HG03354 (cell line): ENCODE data around the gene TRAF5.
A peak's percentile ranks its signal among the peaks of the same experiment; 100 is the strongest.
"Not testable (repeated sequence)": the region's sequence is repeated elsewhere in the genome, so short reads cannot be mapped to it uniquely, and the experiment has no call there.

Source experiments
- ATAC-seq: cut with Tn5 transposase; IDR thresholded peaks from one replicate; pipeline ENCODE4 v1.9.1; 2021; ENCODE audit warnings: mild to moderate bottlenecking; ENCODE audit not compliant: unreplicated experiment, poor library complexity, severe bottlenecking

The TRAF5 gene

GRCh38 chr1:211326528-211327345, at the start of gene TRAF5:
TRAF5 (plus strand) TSS chr1:211326833; CDS start chr1:211353240, 26,407 bp downstream.
- peak; percentile 44 for ATAC-seq

- no peak for ATAC-seq
These were observed 47.3 kb upstream of the TRAF5 start for GRCh38 chr1:211279340-211279739.

DNA sequence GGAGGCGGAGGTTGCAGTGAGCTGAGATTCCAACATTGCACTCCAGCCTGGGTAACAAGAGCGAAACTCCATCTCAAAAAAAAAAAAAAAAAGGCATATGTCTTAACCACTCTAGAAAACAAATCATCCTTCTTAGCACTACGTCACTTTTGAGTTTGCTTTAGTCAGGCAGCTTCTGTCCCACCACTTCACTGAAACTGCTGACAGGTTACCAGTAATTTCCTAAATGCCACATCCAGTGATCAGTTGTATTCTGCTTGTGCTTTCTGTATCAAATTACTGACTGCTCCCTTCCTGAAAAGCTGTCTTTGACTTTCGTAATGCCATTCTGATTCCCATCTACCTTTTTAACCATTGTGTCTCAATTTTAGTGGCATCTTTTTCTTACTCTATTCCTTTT, 45.7 kb upstream of the TRAF5 start:
- ATAC-seq: no peak

DNA sequence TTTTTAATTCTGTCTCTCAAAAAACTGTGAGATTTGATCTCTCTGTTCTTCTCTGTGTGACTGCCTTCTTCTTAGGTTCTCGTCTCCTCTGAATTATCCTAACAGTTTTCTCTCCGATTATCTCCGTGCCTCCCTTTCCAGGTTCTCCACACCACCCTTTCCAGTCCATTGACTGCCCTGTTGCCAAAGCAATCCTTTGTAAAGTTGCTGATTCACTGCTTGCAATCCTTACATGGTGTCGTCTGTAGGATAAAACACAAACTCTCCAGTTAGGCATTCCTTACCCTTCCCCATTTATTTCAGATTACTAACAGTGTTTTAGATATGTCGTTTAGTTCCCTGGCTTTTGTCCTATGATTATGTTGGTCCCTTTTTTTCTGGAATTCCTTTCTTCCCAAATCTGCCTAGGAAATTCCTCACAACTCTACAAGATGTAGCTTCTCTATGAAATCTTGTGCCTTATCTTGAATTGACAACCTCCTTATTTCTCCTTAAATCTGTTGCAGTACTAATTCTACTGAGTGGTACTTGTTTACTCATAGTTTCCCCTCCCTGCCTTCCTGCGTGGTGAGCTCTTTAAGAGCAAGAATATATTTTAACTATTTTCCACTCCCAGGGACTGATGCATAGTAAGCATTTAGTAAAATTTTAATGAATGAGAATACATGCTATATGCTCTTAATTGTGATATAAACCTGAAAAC, 45.2 kb upstream of the TRAF5 start:
- no peak for ATAC-seq

- no peak for ATAC-seq
These were observed 44.6 kb upstream of the TRAF5 start for GRCh38 chr1:211282023-211282373.

GRCh38 chr1:211285196-211285595, 41.4 kb upstream of the TRAF5 start:
- ATAC-seq: no peak

DNA sequence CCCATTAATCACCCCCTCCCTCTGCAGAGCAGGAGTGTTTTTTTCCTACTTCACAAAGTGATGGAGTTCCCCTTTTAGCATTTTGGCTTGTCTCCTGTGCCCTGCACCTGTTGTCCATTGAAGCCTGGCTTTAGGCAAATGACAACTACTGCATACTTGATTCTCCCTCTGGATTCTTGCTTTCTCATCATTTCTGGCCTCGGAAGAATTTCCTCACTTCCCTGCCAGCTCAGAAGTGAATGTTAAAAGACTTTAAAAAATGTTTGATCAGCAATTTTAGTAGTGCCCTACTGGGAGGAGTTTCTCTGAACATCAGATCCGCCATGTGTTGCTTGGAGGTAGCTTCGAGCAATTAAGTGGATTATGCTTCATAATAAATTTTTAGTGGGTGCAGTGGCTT, 39.4 kb upstream of the TRAF5 start:
- ATAC-seq: no peak

DNA sequence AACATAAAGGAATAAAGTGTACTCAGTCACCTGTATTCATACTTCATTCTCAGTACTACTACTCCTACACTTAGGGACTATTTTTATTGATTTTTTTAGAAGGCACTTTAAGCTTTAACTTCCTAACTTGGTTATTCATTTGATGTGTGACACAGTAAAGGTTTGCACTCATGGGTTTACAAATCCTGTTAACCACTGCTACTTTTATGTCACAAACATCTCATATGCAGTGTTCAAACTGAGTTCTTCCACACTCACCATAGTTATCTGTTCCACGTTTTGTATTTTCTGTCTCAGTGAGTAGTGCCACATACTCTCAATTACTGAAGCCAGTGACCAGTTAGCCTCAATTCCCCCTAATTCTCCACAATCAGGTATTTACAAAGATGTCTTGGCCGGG, 34.2 kb upstream of the TRAF5 start:
- no peak for ATAC-seq

GRCh38 chr1:211296396-211296795, 30.2 kb upstream of the TRAF5 start:
- ATAC-seq: no peak

DNA sequence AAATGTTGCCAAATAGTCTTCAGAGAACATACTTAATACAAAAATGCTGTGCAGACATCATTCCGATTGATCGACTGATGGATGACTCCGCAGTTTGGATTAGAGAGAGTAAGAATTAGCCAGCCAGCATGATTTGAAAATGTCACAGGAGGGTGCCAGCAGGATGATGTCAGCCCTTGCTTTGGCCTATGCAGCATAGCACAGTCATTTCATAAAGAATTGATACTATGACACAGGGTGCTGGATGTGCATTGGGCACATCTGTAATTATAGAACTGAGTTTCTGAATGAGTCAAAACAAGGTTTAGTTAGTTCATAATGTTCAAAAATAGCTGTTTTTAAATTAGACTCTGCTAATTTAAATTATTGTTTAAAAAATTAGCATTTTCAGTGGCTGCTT, 21.6 kb upstream of the TRAF5 start:
- ATAC-seq: peak; percentile 98

- no peak for ATAC-seq
These were observed 17.0 kb upstream of the TRAF5 start for GRCh38 chr1:211309617-211310016.

DNA sequence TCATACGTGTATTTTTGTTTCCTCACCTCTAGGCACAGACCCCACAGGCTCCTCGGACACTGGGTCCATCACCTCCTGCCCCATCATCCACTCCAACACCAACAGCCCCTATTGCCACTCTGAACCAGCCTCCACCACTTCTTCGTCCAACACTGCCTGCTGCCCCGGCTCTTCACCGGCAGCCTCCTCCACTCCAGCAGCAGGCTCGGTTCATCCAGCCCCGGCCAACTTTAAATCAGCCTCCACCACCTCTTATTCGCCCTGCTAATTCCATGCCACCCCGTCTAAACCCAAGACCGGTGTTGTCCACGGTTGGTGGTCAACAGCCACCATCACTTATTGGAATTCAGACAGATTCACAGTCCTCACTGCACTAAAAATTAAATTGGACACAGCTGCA, 13.2 kb upstream of the TRAF5 start:
- ATAC-seq: no peak

DNA sequence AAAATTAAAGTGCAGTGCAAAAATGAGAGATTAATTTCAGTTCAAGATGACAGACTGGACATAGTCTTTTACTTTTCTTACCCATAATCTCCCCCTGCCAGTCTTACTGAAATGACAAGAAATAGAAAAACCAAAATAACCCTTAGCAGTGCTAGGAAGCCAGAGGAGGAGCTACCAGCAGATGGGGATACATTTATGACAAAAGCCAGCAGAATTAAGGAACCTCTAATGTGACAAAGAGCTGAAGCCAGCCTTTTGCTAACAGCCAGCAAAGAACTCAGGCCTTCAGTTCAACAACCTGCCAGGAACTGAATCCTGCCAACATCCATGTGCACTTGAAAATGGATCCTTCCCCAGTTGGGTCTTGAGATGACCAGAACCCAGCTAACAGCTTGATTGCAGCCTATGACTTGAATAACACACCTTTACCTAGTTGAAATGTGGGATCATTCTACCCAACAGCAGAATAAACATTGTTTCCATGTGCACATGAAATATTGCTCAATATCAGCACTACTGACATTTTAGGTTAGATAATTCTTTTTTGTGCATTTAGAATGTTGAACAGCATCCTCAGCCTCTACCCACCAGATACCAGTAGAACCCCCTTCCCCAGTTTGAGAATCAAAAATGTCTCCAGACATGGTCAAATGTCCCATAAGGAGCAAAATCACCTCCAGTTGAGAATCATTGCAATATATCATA, 7.9 kb upstream of the TRAF5 start:
- no peak for ATAC-seq

DNA sequence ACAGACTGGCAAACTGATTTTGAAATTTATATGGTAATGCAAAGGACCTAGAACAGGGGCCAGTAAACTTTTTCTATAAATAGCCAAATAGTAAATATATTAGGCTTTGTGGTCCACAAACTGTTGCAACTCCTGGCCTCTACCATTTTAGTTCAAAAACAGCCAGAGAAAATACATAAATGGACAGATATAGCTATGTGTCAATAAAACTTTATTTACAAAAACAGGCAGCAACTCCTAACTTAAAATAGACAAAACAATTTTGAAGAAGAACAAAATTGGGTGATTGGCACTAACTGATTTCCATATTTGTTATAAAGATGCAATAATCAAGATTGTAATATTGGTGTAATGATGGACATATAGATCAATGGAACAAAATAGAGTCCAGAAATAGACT, 6.7 kb upstream of the TRAF5 start:
- no peak for ATAC-seq

- peak; percentile 41 for ATAC-seq
These were observed 5.7 kb upstream of the TRAF5 start for GRCh38 chr1:211320980-211321379.

DNA sequence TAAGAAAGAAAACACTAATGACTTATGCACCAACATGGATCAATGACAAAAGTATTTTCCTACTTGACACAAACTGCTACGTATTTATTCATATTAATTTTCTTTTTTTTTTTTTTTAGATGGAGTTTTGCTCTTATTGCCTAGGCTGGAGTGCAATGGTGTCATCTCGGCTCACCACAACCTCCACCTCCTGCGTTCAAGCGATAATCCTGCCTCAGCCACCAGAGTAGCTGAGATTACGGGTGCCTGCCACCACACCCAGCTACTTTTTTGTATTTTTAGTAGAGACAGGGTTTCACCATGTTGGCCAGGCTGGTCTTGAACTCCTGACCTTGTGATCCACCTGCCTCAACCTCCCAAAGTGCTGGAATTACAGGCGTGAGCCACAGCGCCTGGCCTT, 5.0 kb upstream of the TRAF5 start:
- ATAC-seq: not testable (repeated sequence)

- ATAC-seq: peak; percentile 61
These were observed 3.2 kb upstream of the TRAF5 start for GRCh38 chr1:211323156-211324063.

GRCh38 chr1:211324992-211325775, 1.4 kb upstream of the TRAF5 start:
- ATAC-seq: no peak

GRCh38 chr1:211326140-211326527, 499 bp upstream of the TRAF5 start:
- no peak for ATAC-seq
